Skeletal muscle satellite cell (primary cell): ENCODE data around the gene NUCB1.
"Not testable (repeated sequence)": the region's sequence is repeated elsewhere in the genome, so short reads cannot be mapped to it uniquely, and the experiment has no call there.

Experiments
- H3K27me3 ChIP-seq: 2 replicates; pipeline ENCODE4 v1.7.0; 2013; ENCODE audit warnings: low read length; ENCODE audit not compliant: control insufficient read depth, insufficient read depth
- H3K36me3 ChIP-seq: 2 replicates; pipeline ENCODE4 v1.7.0; 2013; ENCODE audit warnings: mild to moderate bottlenecking, control low read depth, low read length; ENCODE audit not compliant: insufficient read depth
- H3K4me1 ChIP-seq: 2 replicates; pipeline ENCODE4 v1.7.0; 2013; ENCODE audit warnings: low read length; ENCODE audit not compliant: control insufficient read depth, insufficient read depth
- H3K4me2 ChIP-seq: 2 replicates; pipeline ENCODE4 v1.7.0; 2013; ENCODE audit warnings: mild to moderate bottlenecking, low read length
- H3K4me3 ChIP-seq: 2 replicates; pipeline ENCODE4 v1.7.0; 2013; ENCODE audit warnings: low read length
- H3K9ac ChIP-seq: 2 replicates; pipeline ENCODE4 v1.7.0; 2013; ENCODE audit warnings: mild to moderate bottlenecking, low read depth, low read length, moderate library complexity
- H3K9me3 ChIP-seq: replicated peaks from 2 replicates; pipeline ENCODE4 v1.7.0; 2013; ENCODE audit warnings: mild to moderate bottlenecking, control low read depth, low read length

The NUCB1 gene

GRCh38 chr19:48897181-48897580 is 2.9 kb upstream of the NUCB1 start:
- peaks cover 4% of the 10 kb centered on the region for H3K27me3 ChIP-seq
- H3K4me1 ChIP-seq = peaks cover 8% of the 10 kb centered on the region
- H3K9me3 ChIP-seq = no peaks in the 10 kb centered on the region
- H3K4me2 ChIP-seq = no peak overlapping the region
- H3K9ac ChIP-seq = no peak overlapping the region
- H3K4me3 ChIP-seq = no peak overlapping the region
- H3K36me3 ChIP-seq = peaks cover 2% of the 10 kb centered on the region

GRCh38 chr19:48899386-48899749 is 744 bp upstream of the NUCB1 start:
- not testable (repeated sequence) for H3K36me3 ChIP-seq, H3K27me3 ChIP-seq, H3K4me1 ChIP-seq, H3K9me3 ChIP-seq
- Histone ChIP-seq H3K9ac (peak overlapping the region; percentile 92), H3K4me3 (peak overlapping the region; percentile 94), H3K4me2 (peak overlapping the region; percentile 94)

- peaks cover 8% of the 10 kb centered on the region for H3K4me1 ChIP-seq
- no peaks in the 10 kb centered on the region for H3K9me3 ChIP-seq
- H3K27me3 ChIP-seq = no peaks in the 10 kb centered on the region
- H3K4me3 ChIP-seq = peak overlapping the region; percentile 94
- peak overlapping the region; percentile 92 for H3K9ac ChIP-seq
- H3K36me3 ChIP-seq = peaks cover 14% of the 10 kb centered on the region
- peak overlapping the region; percentile 94 for H3K4me2 ChIP-seq
Measured at GRCh38 chr19:48900477-48901406, 630 bp downstream of the NUCB1 start.

- peaks cover 21% of the 10 kb centered on the region for H3K36me3 ChIP-seq
- H3K9ac ChIP-seq, H3K4me2 ChIP-seq, H3K4me1 ChIP-seq, H3K27me3 ChIP-seq, H3K9me3 ChIP-seq, H3K4me3 ChIP-seq: not testable (repeated sequence)
Measured at GRCh38 chr19:48902291-48902690, 2.2 kb downstream of the NUCB1 start.

- H3K9me3 ChIP-seq, H3K4me1 ChIP-seq, H3K27me3 ChIP-seq, H3K4me2 ChIP-seq, H3K4me3 ChIP-seq, H3K9ac ChIP-seq: not testable (repeated sequence)
- H3K36me3 ChIP-seq = peaks cover 28% of the 10 kb centered on the region
Measured at GRCh38 chr19:48903788-48904187, 3.7 kb downstream of the NUCB1 start.

GRCh38 chr19:48905664-48906063 is 5.6 kb downstream of the NUCB1 start:
- Histone ChIP-seq H3K9me3 (no peaks in the 10 kb centered on the region), H3K9ac (no peak overlapping the region), H3K36me3 (peaks cover 38% of the 10 kb centered on the region), H3K4me1 (peaks cover 8% of the 10 kb centered on the region), H3K27me3 (no peaks in the 10 kb centered on the region), H3K4me2 (no peak overlapping the region), H3K4me3 (no peak overlapping the region)

- Histone ChIP-seq H3K4me1 (peaks cover 1% of the 10 kb centered on the region), H3K9me3 (no peaks in the 10 kb centered on the region), H3K27me3 (no peaks in the 10 kb centered on the region), H3K36me3 (peaks cover 44% of the 10 kb centered on the region), H3K4me2 (no peak overlapping the region), H3K4me3 (no peak overlapping the region), H3K9ac (no peak overlapping the region)
Measured at GRCh38 chr19:48906324-48906723, 6.2 kb downstream of the NUCB1 start.

- H3K27me3 ChIP-seq = no peaks in the 10 kb centered on the region
- H3K4me1 ChIP-seq = no peaks in the 10 kb centered on the region
- H3K9me3 ChIP-seq = no peaks in the 10 kb centered on the region
- H3K9ac ChIP-seq = no peak overlapping the region
- H3K4me3 ChIP-seq = no peak overlapping the region
- H3K4me2 ChIP-seq = no peak overlapping the region
- H3K36me3 ChIP-seq = peaks cover 49% of the 10 kb centered on the region
Measured at GRCh38 chr19:48907671-48908070, 7.6 kb downstream of the NUCB1 start.

GRCh38 chr19:48909424-48910077 is 9.4 kb downstream of the NUCB1 start:
- peaks cover 65% of the 10 kb centered on the region for H3K36me3 ChIP-seq
- H3K9ac ChIP-seq, H3K4me3 ChIP-seq, H3K9me3 ChIP-seq, H3K4me1 ChIP-seq, H3K4me2 ChIP-seq, H3K27me3 ChIP-seq: not testable (repeated sequence)

GRCh38 chr19:48910803-48911202 is 10.7 kb downstream of the NUCB1 start:
- Histone ChIP-seq H3K36me3 (peaks cover 62% of the 10 kb centered on the region), H3K27me3 (no peaks in the 10 kb centered on the region)

GRCh38 chr19:48913114-48913889 is 13.2 kb downstream of the NUCB1 start:
- Histone ChIP-seq H3K36me3 (peaks cover 59% of the 10 kb centered on the region), H3K4me1 (no peaks in the 10 kb centered on the region), H3K4me3 (no peak overlapping the region), H3K27me3 (no peaks in the 10 kb centered on the region), H3K4me2 (no peak overlapping the region), H3K9me3 (no peaks in the 10 kb centered on the region), H3K9ac (no peak overlapping the region)

More at GRCh38 chr19:48910803-48911202, 10.7 kb downstream of the NUCB1 start:
- Histone ChIP-seq H3K4me2 (no peak overlapping the region), H3K9ac (no peak overlapping the region), H3K9me3 (no peaks in the 10 kb centered on the region), H3K4me1 (no peaks in the 10 kb centered on the region), H3K4me3 (no peak overlapping the region)
